K562 (cell line): ENCODE results near the gene ARHGAP9. TPM values are rescaled to one million over a fixed set of nuclear protein-coding genes. Genes with fewer than 3 reads are reported as not detected.
A peak's percentile ranks its signal among the peaks of the same experiment; 100 is the strongest.

Experiments
- ARID1B ChIP-seq: fragments of 450-650 bp; IDR thresholded peaks from 2 replicates; pipeline ENCODE4 v1.6.1; 2016; ENCODE audit warnings: antibody characterized with exemption, mild to moderate bottlenecking, inconsistent platforms
- BCL6 ChIP-seq: fragments of 250-450 bp; sonication (Bioruptor Pico); IDR thresholded peaks from 2 replicates; pipeline ENCODE4 v1.4.0; 2020
- CTCF ChIP-seq, 3 experiments: IDR thresholded peaks in 2 of 3; conservative IDR thresholded peaks in 1 of 3; 2 replicates each; pipeline ENCODE4 v1.5.1; 2011 to 2012; ENCODE audit warnings: low read length in 3 of 3, mild to moderate bottlenecking in 3 of 3, control low read depth in 2 of 3, improper control_type of control experiment in 1 of 3, inconsistent platforms in 1 of 3, low read depth in 1 of 3, mixed read lengths in 1 of 3, moderate library complexity in 1 of 3; ENCODE audit not compliant: insufficient read depth in 2 of 3
- ELF1 ChIP-seq: fragments of 200-800 bp; sonication (Bioruptor generic); IDR thresholded peaks from 2 replicates; pipeline ENCODE4 v1.6.1; 2016; ENCODE audit warnings: missing genetic modification characterization, missing compliant biosample characterization
- ETS2 ChIP-seq: IDR thresholded peaks from 2 replicates; pipeline ENCODE4 v1.6.1; 2016; ENCODE audit warnings: borderline replicate concordance, missing genetic modification characterization, mild to moderate bottlenecking, moderate library complexity, missing compliant biosample characterization; ENCODE audit not compliant: poor library complexity, severe bottlenecking
- FUS ChIP-seq: fragments of 200-400 bp; formaldehyde crosslinking; optimal IDR thresholded peaks from 2 replicates; pipeline ENCODE3; 2017; ENCODE audit warnings: low read depth, low read length
- KAT7 ChIP-seq: sonication (generic); formaldehyde crosslinking; IDR thresholded peaks from 2 replicates; pipeline ENCODE4 v1.8.0; 2022; ENCODE audit warnings: missing genetic modification reagents, mild to moderate bottlenecking, borderline replicate concordance
- MEIS2 ChIP-seq: fragments of 450-650 bp; IDR thresholded peaks from 2 replicates; pipeline ENCODE4 v1.6.1; 2014; ENCODE audit warnings: mild to moderate bottlenecking; ENCODE audit not compliant: partially characterized antibody
- MTF1 ChIP-seq: fragments of 250-450 bp; sonication (Bioruptor Pico); IDR thresholded peaks from 2 replicates; pipeline ENCODE4 v1.9.0; 2021; ENCODE audit warnings: moderate library complexity, mild to moderate bottlenecking, inconsistent platforms, borderline replicate concordance
- RBM22 ChIP-seq: fragments of 200-400 bp; formaldehyde crosslinking; IDR thresholded peaks from 2 replicates; pipeline ENCODE4 v1.6.1; 2018; ENCODE audit warnings: low read length, low read depth; ENCODE audit not compliant: poor library complexity, severe bottlenecking
- RBM25 ChIP-seq: fragments of 200-400 bp; formaldehyde crosslinking; IDR thresholded peaks from 2 replicates; pipeline ENCODE4 v1.6.1; 2018; ENCODE audit warnings: low read length, low read depth, moderate library complexity; ENCODE audit not compliant: severe bottlenecking
- REST ChIP-seq, 2 experiments: fragments of 450-650 bp; formaldehyde crosslinking in 1 of 2; IDR thresholded peaks; 2 replicates each; pipeline versions ENCODE4 v1.4.0 to v1.6.1; 2014 to 2020; ENCODE audit warnings: mild to moderate bottlenecking in 2 of 2, borderline replicate concordance in 1 of 2, low read depth in 1 of 2
- SP1 ChIP-seq: sonication (generic); formaldehyde crosslinking; IDR thresholded peaks from 2 replicates; pipeline ENCODE4 v1.8.1; 2022; ENCODE audit warnings: mild to moderate bottlenecking, missing genetic modification reagents
- ZNF584 ChIP-seq: fragments of 200-800 bp; sonication (Bioruptor generic); IDR thresholded peaks from 2 replicates; pipeline ENCODE4 v1.6.1; 2016; ENCODE audit warnings: low read depth, mild to moderate bottlenecking, missing genetic modification characterization, missing compliant biosample characterization
- ZNF77 ChIP-seq: fragments of 250-450 bp; sonication (Bioruptor Pico); IDR thresholded peaks from 2 replicates; pipeline ENCODE4 v1.5.0; 2020
- polyA plus RNA-seq, 8 experiments: library from polyadenylated mRNA; depleted of rRNA in 4 of 8; stranded (reverse) in 5 of 8; unstranded in 3 of 8; fragments of >200 nt; fragmentation: Nextera tagmentation in 2 of 8; fragmentation: Illumina TruSeq in 1 of 8; extraction: Ambion mirVana in 2 of 8; extraction: Trizol in 1 of 8; gene quantifications; 2 replicates each; pipeline versions ENCODE4 v1.2.1 to v1.2.3, GENCODE V29; 2011 to 2014; ENCODE audit warnings: inconsistent platforms in 1 of 8, missing spikeins in 1 of 8
- total RNA-seq, 7 experiments: library from RNA; depleted of rRNA in 6 of 7; stranded (reverse); fragments of >200 nt in 6 of 7; fragmentation: Illumina TruSeq in 2 of 7; extraction: Trizol in 2 of 7; gene quantifications; 2 replicates each; pipeline versions ENCODE4 v1.2.1 to v1.2.3, GENCODE V29; 2011 to 2021; ENCODE audit warnings: low replicate concordance in 1 of 7
- TF ChIP-seq, protein P1 (sequence below): fragments of 250-450 bp; sonication (Bioruptor Pico); IDR thresholded peaks from 2 replicates; pipeline ENCODE4 v1.5.0; 2021

The ARHGAP9 gene
- total and polyA plus RNA-seq, 9 of the 15 experiments (the other 6 are each of a cell fraction or from before 2014, with no cell fraction given) = 1.5 to 10.2 (median 5.1) TPM

DNA sequence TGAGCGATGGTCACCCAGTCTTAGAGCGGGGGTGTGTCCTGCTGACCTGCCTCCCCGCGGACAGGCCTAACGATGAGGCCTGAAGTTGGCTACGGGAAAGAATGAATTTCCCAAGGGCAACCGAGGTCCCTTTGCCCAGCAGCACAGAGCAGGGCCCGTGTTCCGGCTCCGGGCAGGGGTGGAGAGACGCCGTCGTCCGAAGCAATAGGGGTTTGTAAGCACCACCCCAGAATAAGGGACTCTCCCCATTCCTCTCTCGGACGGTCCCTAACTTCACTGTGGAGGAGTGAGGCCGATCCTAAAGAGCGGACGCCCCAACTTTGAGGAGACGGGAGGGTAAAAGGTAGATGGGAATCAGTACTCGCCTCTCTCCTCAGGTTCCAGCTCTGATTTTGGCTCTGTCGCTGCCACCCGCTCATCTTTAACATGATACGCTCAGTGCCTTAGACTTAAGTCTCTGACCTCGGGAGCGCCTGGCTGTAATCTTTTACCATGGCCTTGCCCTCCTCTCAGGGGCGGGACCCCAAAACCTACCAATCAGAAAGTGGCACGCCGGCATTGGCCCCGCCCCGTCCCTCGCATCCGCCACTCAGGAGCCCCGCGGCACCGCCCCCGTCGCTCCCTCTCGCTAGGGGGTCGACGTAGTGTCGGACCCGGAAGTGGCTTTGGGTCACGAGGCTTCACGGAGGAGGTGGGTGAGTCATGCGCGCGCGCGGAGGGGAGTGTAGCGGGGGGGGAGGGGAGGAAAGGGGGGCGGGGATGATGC lies 40.6 kb upstream of the ARHGAP9 start, which contains the start of gene DDIT3 (continued):
- no peak for TF ChIP-seq REST (IDR thresholded peaks at IDR 0.05; ENCODE audit: borderline replicate concordance)
- TF ChIP-seq REST (CRISPR knock-in tag; IDR thresholded peaks at IDR 0.05; ENCODE audit: low read depth) = peak; percentile 60; the same call in 1 of the 2 replicates
- 0 out of 6 replicates have a peak, but pooled peaks of 1 of the 3 experiments have one; percentile 1 for TF ChIP-seq CTCF (IDR thresholded peaks at IDR 0.05 in 2 of 3, conservative IDR thresholded peaks at IDR 0.05 in 1 of 3; ENCODE audit: insufficient read depth in 2 of 3, low read depth in 1 of 3, low read length in 3 of 3)
- TF ChIP-seq MEIS2 = peak; percentile 31
- TF ChIP-seq SP1 (CRISPR knock-in tag) = peak; percentile 88; the same call in 1 of the 2 replicates
- no peak for TF ChIP-seq FUS
- TF ChIP-seq ELF1 (tag) = peak; percentile 100
- no peak for TF ChIP-seq ETS2 (tag)
- TF ChIP-seq BCL6 (CRISPR knock-in tag) = no peak
- no peak; the same call in 1 of the 2 replicates for TF ChIP-seq KAT7 (CRISPR knock-in tag)
- no peak for TF ChIP-seq ZNF584 (CRISPR knock-in tag)
- TF ChIP-seq RBM22 = peak; percentile 99
- TF ChIP-seq ARID1B = no peak
- TF ChIP-seq MTF1 (CRISPR knock-in tag) = no peak
- TF ChIP-seq ZNF77 = no peak
- TF ChIP-seq, protein P1, sequence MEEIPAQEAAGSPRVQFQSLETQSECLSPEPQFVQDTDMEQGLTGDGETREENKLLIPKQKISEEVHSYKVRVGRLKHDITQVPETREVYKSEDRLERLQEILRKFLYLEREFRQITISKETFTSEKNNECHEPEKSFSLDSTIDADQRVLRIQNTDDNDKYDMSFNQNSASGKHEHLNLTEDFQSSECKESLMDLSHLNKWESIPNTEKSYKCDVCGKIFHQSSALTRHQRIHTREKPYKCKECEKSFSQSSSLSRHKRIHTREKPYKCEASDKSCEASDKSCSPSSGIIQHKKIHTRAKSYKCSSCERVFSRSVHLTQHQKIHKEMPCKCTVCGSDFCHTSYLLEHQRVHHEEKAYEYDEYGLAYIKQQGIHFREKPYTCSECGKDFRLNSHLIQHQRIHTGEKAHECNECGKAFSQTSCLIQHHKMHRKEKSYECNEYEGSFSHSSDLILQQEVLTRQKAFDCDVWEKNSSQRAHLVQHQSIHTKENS (CRISPR knock-in tag) = no peak
- peak; percentile 68 for TF ChIP-seq RBM25
